ENCODE results near the gene PNKD. TPM values are rescaled to one million over a fixed set of nuclear protein-coding genes. Genes with fewer than 3 reads are reported as not detected.

The PNKD gene
- total and polyA plus RNA-seq, 2 donors (not counting 1 experiment from before 2014, with no cell fraction given) = 27.7 to 29.1 TPM

DNA sequence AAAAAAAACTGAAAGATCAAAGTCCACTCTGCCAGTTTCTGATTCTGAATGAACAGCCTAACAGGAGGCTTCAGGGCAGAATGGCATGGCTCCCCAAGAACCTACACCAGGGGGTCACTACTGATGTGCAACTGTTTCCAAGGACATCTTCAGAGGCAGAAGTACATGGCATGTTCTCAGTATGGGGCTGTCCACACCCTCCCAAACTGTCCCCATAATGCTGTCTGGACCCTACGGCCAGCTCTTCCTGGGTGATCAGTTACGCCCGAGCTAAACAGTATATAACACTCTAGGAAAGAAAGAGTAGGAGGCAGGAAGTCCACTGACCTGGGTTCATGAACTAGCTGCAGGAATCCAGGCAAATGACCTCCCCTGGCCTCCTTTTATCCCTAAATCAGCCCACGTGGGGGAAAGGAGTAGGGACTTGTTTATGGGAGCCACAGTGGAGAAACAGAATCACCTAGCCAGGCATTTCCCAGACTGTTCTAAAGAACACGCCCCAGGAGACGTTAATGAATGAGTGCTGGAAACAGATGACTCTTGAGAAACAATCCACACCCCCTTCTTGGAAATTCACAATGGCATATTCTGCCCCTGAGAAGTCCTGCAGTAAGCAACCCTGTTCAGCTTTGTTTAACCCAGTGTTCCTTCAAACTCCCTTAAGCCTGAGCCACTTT is 19.5 kb downstream of the PNKD start:
- H3K4me2 ChIP-seq (ENCODE audit: extremely low read depth, insufficient read depth, low read length) = peak overlapping the region; percentile 97
- no peaks in the 10 kb centered on the region for H3K9me3 ChIP-seq (ENCODE audit: control insufficient read depth, insufficient read depth, low read depth, low read length)
- peak overlapping the region; percentile 89 for H3K27ac ChIP-seq (ENCODE audit: insufficient read depth, low read length)
- TF ChIP-seq EZH2 (IDR thresholded peaks at IDR 0.05; ENCODE audit: low read length, missing control alignments) (no peak), CTCF (conservative IDR thresholded peaks at IDR 0.05 in 1 of 2, IDR thresholded peaks at IDR 0.05 in 1 of 2; ENCODE audit: low read depth in 1 of 2, low read length in 2 of 2) (no peak)
- no peak overlapping the region for H3K9ac ChIP-seq (ENCODE audit: insufficient read depth, low read length)
- DNase-seq (ENCODE audit: low read depth in 2 of 2) = peak; percentile 55 to 67
- no peak overlapping the region for H2AFZ ChIP-seq (ENCODE audit: low read length)
- no peaks in the 10 kb centered on the region for H3K36me3 ChIP-seq (ENCODE audit: control insufficient read depth, insufficient read depth, low read length)
- no peaks in the 10 kb centered on the region for H4K20me1 ChIP-seq (ENCODE audit: control insufficient read depth, extremely low read depth, insufficient read depth, low read length)
- H3K79me2 ChIP-seq (ENCODE audit: control insufficient read depth, insufficient read depth, low read length) = peaks cover 59% of the 10 kb centered on the region
- peaks cover 35% of the 10 kb centered on the region for H3K4me1 ChIP-seq (ENCODE audit: control insufficient read depth, extremely low read depth, insufficient read depth, low read length)
- H3K4me3 ChIP-seq (replicated peaks in 1 of 4; ENCODE audit: control extremely low read depth in 1 of 4, insufficient read depth in 1 of 4, low read depth in 3 of 4, low read length in 4 of 4) = peak overlapping the region; percentile 75 to 96 (median 94)
- H3K27me3 ChIP-seq (ENCODE audit: control insufficient read depth, insufficient read depth, low read length) = no peaks in the 10 kb centered on the region

GRCh38 chr2:218290316-218291261 is 20.3 kb downstream of the PNKD start:
- Histone ChIP-seq H3K4me2 (ENCODE audit: extremely low read depth, insufficient read depth, low read length) (peak overlapping the region; percentile 97), H2AFZ (ENCODE audit: low read length) (no peak overlapping the region), H3K27me3 (ENCODE audit: control insufficient read depth, insufficient read depth, low read length) (no peaks in the 10 kb centered on the region), H3K9me3 (ENCODE audit: control insufficient read depth, insufficient read depth, low read depth, low read length) (no peaks in the 10 kb centered on the region), H3K9ac (ENCODE audit: insufficient read depth, low read length) (peak overlapping the region; percentile 84), H3K79me2 (ENCODE audit: control insufficient read depth, insufficient read depth, low read length) (peaks cover 50% of the 10 kb centered on the region), H3K27ac (ENCODE audit: insufficient read depth, low read length) (peak overlapping the region; percentile 89), H3K4me3 (replicated peaks in 1 of 4; ENCODE audit: control extremely low read depth in 1 of 4, insufficient read depth in 1 of 4, low read depth in 3 of 4, low read length in 4 of 4) (peak overlapping the region; percentile 75 to 96 (median 94)), H3K36me3 (ENCODE audit: control insufficient read depth, insufficient read depth, low read length) (no peaks in the 10 kb centered on the region), H4K20me1 (ENCODE audit: control insufficient read depth, extremely low read depth, insufficient read depth, low read length) (no peaks in the 10 kb centered on the region), H3K4me1 (ENCODE audit: control insufficient read depth, extremely low read depth, insufficient read depth, low read length) (peaks cover 27% of the 10 kb centered on the region)
- no peak for DNase-seq (ENCODE audit: low read depth in 2 of 2)
- TF ChIP-seq EZH2 (IDR thresholded peaks at IDR 0.05; ENCODE audit: low read length, missing control alignments) (no peak), CTCF (conservative IDR thresholded peaks at IDR 0.05 in 1 of 2, IDR thresholded peaks at IDR 0.05 in 1 of 2; ENCODE audit: low read depth in 1 of 2, low read length in 2 of 2) (no peak)
